Panc1 (cell line): Measurements from ENCODE around the gene RASL10A. TPM values are rescaled to one million over a fixed set of nuclear protein-coding genes. Genes with fewer than 3 reads are reported as not detected.

Experiments used
- ATAC-seq: fragments of 200-7000 bp; cut with Tn5 transposase; 2 replicates; pipeline ENCODE4 v1.9.1; 2020; ENCODE audit warnings: mild to moderate bottlenecking, moderate library complexity
- BruUV-seq: library from RNA; stranded (reverse); fragments of 400-500 nt; replicated peaks from 2 replicates; lab custom pipeline; 2021; lab: Mats Ljungman, UMichigan
- CTCF ChIA-PET: fragments of 300-600 bp; sonication (Branson Sonifier 250); formaldehyde crosslinking; loops from one replicate; lab custom pipeline; 2022; ENCODE audit warnings: antibody characterized with exemption; lab: Charles Lee
- POLR2A ChIA-PET: fragments of 300-600 bp; sonication (Branson Sonifier 250); formaldehyde crosslinking; loops from one replicate; lab custom pipeline; 2022; ENCODE audit warnings: antibody characterized with exemption; lab: Charles Lee
- DNase-seq: peaks from one replicate; pipeline ENCODE4 v3.0.0-alpha.2; 2010; ENCODE audit warnings: low read depth, low spot score
- H3K27ac ChIP-seq: 2 replicates; pipeline ENCODE4 v1.5.1; 2011; ENCODE audit warnings: mild to moderate bottlenecking, low read length, inconsistent platforms
- H3K27me3 ChIP-seq: fragments of 200-500 bp; sonication (Bioruptor generic); 2 replicates; pipeline ENCODE4 v1.6.0; 2014; ENCODE audit warnings: low read length, inconsistent platforms; ENCODE audit not compliant: control insufficient read depth, insufficient read depth
- H3K36me3 ChIP-seq: fragments of 200-500 bp; sonication (Bioruptor generic); 2 replicates; pipeline ENCODE4 v1.5.1; 2014; ENCODE audit warnings: inconsistent platforms, mild to moderate bottlenecking, low read length, moderate library complexity; ENCODE audit not compliant: control insufficient read depth, insufficient read depth
- H3K4me1 ChIP-seq: 2 replicates; pipeline ENCODE4 v1.5.1; 2011; ENCODE audit warnings: inconsistent platforms, mild to moderate bottlenecking, low read length, moderate library complexity; ENCODE audit not compliant: control insufficient read depth, insufficient read depth
- H3K4me3 ChIP-seq, 2 experiments: 2 replicates each; pipeline ENCODE4 v1.5.1; 2011 to 2012; ENCODE audit warnings: low read depth in 2 of 2, low read length in 2 of 2, mild to moderate bottlenecking in 2 of 2, inconsistent platforms in 1 of 2, moderate library complexity in 1 of 2
- H3K9me3 ChIP-seq: fragments of 200-500 bp; sonication (Bioruptor generic); 2 replicates; pipeline ENCODE4 v1.5.1; 2014; ENCODE audit warnings: low read depth, mild to moderate bottlenecking, inconsistent platforms, low read length, moderate library complexity; ENCODE audit not compliant: control insufficient read depth, insufficient read depth
- POLR2AphosphoS5 ChIP-seq: IDR thresholded peaks from 2 replicates; pipeline ENCODE4 v1.6.1; 2012; ENCODE audit warnings: mild to moderate bottlenecking, low read depth, low read length, moderate library complexity
- SIN3A ChIP-seq: IDR thresholded peaks from 2 replicates; pipeline ENCODE4 v1.6.1; 2012; ENCODE audit warnings: low read depth, mild to moderate bottlenecking, low read length, moderate library complexity, borderline replicate concordance; ENCODE audit not compliant: insufficient read depth
- TCF7L2 ChIP-seq: IDR thresholded peaks from 2 replicates; pipeline ENCODE4 v1.6.1; 2011; ENCODE audit warnings: mild to moderate bottlenecking, low read depth, low read length, inconsistent platforms
- in situ Hi-C: cut with HindIII; loops from 2 replicates; pipeline ENCODE4 v1.10.0; 2016; ENCODE audit warnings: low sequenced_read_pairs, low pct_unique_long_range_greater_than_20kb
- intact Hi-C: fragments of 100-400 bp; cut with micrococcal nuclease; formaldehyde crosslinking; loops from one replicate; pipeline ENCODE4 v1.10.0; 2022; ENCODE audit not compliant: unreplicated experiment
- total RNA-seq: library from RNA; stranded (reverse); gene quantifications from one replicate; pipeline ENCODE4 v1.2.1, GENCODE V29; 2021; ENCODE audit not compliant: unreplicated experiment
- TF ChIP-seq, protein P1 (sequence below), 2 experiments: IDR thresholded peaks; 2 replicates each; pipeline ENCODE4 v1.6.1; 2011 to 2012; ENCODE audit warnings: low read depth in 2 of 2, control low read depth in 1 of 2, low read length in 1 of 2, mild to moderate bottlenecking in 1 of 2, moderate library complexity in 1 of 2; ENCODE audit not compliant: insufficient read depth in 1 of 2
- TF ChIP-seq, protein P2 (sequence below): fragments of 450-650 bp; IDR thresholded peaks from 2 replicates; pipeline ENCODE4 v1.5.1; 2017; ENCODE audit warnings: mild to moderate bottlenecking

The RASL10A gene
- total RNA-seq, 1 experiment from 2014 or later = 2.6 TPM

DNA sequence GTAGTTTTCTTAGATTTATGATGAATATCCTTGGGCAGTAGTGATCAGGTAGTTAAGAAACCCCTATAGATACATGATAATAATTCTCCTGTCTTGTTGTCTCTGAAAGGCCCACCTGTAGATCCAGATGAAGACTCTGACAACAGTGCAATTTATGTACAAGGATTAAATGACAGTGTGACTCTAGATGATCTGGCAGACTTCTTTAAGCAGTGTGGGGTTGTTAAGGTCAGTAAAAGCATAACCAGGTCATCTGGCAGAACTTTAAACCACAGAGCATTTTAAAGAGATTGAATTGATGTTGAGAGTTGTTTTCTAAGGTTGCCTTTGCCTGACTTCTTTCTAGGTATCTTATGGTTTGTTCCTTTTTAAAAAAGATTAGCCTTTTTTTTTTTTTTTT lies 23.1 kb downstream of the RASL10A start:
- TF ChIP-seq POLR2AphosphoS5 (no peak), TCF7L2 (no peak), SIN3A (no peak)
- TF ChIP-seq, protein P1, sequence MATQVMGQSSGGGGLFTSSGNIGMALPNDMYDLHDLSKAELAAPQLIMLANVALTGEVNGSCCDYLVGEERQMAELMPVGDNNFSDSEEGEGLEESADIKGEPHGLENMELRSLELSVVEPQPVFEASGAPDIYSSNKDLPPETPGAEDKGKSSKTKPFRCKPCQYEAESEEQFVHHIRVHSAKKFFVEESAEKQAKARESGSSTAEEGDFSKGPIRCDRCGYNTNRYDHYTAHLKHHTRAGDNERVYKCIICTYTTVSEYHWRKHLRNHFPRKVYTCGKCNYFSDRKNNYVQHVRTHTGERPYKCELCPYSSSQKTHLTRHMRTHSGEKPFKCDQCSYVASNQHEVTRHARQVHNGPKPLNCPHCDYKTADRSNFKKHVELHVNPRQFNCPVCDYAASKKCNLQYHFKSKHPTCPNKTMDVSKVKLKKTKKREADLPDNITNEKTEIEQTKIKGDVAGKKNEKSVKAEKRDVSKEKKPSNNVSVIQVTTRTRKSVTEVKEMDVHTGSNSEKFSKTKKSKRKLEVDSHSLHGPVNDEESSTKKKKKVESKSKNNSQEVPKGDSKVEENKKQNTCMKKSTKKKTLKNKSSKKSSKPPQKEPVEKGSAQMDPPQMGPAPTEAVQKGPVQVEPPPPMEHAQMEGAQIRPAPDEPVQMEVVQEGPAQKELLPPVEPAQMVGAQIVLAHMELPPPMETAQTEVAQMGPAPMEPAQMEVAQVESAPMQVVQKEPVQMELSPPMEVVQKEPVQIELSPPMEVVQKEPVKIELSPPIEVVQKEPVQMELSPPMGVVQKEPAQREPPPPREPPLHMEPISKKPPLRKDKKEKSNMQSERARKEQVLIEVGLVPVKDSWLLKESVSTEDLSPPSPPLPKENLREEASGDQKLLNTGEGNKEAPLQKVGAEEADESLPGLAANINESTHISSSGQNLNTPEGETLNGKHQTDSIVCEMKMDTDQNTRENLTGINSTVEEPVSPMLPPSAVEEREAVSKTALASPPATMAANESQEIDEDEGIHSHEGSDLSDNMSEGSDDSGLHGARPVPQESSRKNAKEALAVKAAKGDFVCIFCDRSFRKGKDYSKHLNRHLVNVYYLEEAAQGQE (IDR thresholded peaks at IDR 0.05; ENCODE audit: insufficient read depth in 1 of 2, low read depth in 2 of 2, low read length in 1 of 2) = no peak
- TF ChIP-seq, protein P2, sequence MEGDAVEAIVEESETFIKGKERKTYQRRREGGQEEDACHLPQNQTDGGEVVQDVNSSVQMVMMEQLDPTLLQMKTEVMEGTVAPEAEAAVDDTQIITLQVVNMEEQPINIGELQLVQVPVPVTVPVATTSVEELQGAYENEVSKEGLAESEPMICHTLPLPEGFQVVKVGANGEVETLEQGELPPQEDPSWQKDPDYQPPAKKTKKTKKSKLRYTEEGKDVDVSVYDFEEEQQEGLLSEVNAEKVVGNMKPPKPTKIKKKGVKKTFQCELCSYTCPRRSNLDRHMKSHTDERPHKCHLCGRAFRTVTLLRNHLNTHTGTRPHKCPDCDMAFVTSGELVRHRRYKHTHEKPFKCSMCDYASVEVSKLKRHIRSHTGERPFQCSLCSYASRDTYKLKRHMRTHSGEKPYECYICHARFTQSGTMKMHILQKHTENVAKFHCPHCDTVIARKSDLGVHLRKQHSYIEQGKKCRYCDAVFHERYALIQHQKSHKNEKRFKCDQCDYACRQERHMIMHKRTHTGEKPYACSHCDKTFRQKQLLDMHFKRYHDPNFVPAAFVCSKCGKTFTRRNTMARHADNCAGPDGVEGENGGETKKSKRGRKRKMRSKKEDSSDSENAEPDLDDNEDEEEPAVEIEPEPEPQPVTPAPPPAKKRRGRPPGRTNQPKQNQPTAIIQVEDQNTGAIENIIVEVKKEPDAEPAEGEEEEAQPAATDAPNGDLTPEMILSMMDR = no peak
- no peaks in the 10 kb centered on the region for H3K27me3 ChIP-seq
- intact Hi-C loops = no loop called here
- in situ Hi-C loops = no loop called here
- BruUV-seq = no TSS peak
- H3K27ac ChIP-seq = no peak overlapping the region
- H3K9me3 ChIP-seq = no peaks in the 10 kb centered on the region
- ChIA-PET CTCF (no interaction called here), POLR2A (no interaction called here)
- no peak for ATAC-seq
- peaks cover 62% of the 10 kb centered on the region for H3K36me3 ChIP-seq
- no peak overlapping the region for H3K4me3 ChIP-seq
- H3K4me1 ChIP-seq = no peaks in the 10 kb centered on the region; the same call in 1 of the 2 replicates
- DNase-seq = no peak

DNA sequence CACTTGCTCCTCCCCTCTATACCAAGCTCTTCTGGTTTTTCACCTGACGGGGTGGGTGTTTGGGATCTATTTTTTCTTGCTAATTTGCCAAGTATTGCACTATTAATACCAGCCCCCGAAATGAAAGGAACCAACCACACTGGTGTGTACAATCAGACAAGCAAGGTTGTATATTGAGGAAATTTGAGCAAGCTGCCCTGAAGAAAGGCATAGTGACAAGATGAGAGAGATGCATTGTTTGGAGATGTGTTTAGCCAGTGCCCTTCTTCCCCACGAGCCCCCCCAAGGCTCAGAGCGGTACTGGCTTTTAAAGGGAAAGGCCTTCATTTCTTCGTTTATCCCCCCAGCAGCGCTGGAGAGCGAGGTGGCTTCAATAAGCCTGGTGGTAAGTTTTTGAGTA lies 24.3 kb downstream of the RASL10A start:
- no peak overlapping the region for H3K4me3 ChIP-seq
- no peaks in the 10 kb centered on the region for H3K9me3 ChIP-seq
- no TSS peak for BruUV-seq
- no peak overlapping the region for H3K27ac ChIP-seq
- intact Hi-C loops = no loop called here
- no peaks in the 10 kb centered on the region for H3K27me3 ChIP-seq
- peaks cover 58% of the 10 kb centered on the region for H3K36me3 ChIP-seq
- DNase-seq (no peak), ATAC-seq (no peak)
- CTCF ChIA-PET = no interaction called here
- TF ChIP-seq POLR2AphosphoS5 = no peak
- TF ChIP-seq, protein P2 = no peak
- TF ChIP-seq SIN3A = no peak
- TF ChIP-seq, protein P1 (IDR thresholded peaks at IDR 0.05; ENCODE audit: insufficient read depth in 1 of 2, low read depth in 2 of 2, low read length in 1 of 2) = no peak
- TF ChIP-seq TCF7L2 = no peak
- H3K4me1 ChIP-seq = no peaks in the 10 kb centered on the region; the same call in 1 of the 2 replicates
- POLR2A ChIA-PET = no interaction called here
- in situ Hi-C loops = no loop called here
